Measurements from ENCODE around the gene GGT5.

DNA sequence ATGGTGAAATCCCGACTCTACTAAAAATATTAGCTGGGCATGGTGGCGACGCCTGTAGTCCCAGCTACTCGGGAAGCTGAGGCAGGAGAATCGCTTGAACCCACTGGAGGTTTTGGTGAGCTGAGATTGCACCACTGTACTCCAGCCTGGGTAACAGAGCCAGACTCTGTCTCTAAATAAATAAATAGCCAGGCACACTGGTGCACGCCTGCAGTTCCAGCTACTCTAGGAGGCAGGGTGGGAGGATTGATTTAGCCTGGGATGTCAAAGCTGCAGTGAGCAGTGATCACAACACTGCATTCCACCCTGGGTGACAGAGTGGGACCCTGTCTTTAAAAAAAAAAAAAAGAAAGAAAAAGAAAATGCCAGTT lies 46.2 kb downstream of the GGT5 start:
- TF ChIP-seq POLR2A (IDR thresholded peaks at IDR 0.05; ENCODE audit: low read depth, low read length) = no peak
- TF ChIP-seq POLR2AphosphoS5 (IDR thresholded peaks at IDR 0.05; ENCODE audit: low read depth, low read length) = no peak

Data from GM12891 (cell line).